Activated CD8-positive, alpha-beta memory T cell treated with anti-CD3 and anti-CD28 coated beads for 48 hours (primary cell): Measurements from ENCODE around the gene NFIC.
"Not testable (repeated sequence)": the region's sequence is repeated elsewhere in the genome, so short reads cannot be mapped to it uniquely, and the experiment has no call there.

Source experiments
- DNase-seq, 3 experiments: peaks; one replicate each; pipeline ENCODE4 v3.0.0-alpha.2; 2020; ENCODE audit warnings: low read depth in 2 of 3, low spot score in 2 of 3

NFIC gene

DNA sequence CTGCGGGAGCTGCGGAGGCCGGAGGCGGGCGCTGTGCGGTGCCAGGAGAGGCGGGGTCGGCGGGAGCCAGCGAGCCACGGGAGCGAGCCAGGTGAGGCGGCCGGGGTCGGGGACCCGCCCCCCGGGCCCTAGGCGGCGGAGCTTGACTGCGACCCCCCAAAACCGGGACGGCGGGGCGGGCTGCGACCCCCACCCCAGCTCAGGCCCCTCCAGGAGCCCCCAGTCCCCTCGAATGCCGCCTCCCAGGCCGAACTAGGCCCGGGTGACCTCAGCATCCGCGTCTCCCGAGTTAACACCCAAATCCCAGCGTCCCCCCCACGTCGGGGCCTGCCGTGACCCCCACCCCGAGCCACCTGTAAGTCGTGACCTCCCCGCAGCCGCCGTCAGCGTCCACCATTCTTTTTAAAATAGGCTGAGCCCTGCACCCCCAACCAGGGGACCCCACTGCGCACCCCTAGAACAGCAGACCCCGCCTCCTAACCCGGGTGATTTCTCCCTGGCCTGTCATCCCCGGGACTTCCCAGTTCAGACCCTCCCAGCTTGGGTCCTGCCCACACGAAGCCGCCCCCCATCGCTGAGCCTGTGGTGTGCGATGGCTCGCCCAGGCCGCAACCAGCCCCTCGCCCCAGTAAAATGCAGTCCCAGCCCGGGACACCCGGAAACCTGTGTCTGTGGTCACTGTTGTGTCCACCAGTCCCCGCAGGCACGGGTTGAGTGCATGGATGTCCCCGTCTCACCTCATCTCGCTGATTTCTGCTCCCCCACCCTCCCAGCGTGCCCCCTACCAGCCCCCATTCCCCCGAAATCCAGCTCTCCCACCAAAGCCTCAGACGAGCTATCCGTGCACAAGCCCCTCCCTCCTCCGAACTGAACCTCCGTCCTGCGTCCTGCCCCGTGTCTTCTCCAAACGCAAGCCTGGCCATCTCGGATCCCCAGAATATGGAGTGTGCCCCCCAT lies 140.3 kb downstream of the NFIC start:
- DNase-seq: no peak

GRCh38 chr19:3507371-3508120 lies 141.2 kb downstream of the NFIC start:
- DNase-seq: no peak

DNA sequence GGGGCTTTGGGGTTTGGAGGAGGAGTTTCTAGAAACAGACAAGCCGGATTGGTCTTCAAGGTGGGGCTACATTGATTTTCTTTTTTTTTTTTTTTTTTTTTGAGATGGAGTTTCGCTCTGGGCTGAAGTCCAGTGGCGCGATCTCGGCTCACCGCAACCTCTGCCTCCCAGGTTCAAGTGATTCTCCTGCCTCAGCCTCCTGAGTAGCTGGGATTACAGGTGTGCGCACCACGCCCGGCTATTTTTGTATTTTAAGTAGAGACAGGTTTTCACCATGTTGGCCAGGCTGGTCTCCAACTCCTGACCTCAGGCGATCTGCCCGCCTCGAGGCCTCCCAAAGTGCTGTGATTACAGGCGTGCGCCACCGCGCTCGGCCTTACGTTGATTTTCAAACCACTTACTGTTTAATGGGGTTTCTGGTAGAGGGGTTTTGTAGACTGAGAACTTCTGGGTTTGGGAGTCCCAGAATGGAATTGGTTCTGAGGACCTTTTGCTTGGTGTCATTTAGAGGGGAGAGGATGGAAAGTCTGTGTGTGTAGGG lies 141.8 kb downstream of the NFIC start:
- DNase-seq: not testable (repeated sequence)

GRCh38 chr19:3508771-3509535 lies 142.6 kb downstream of the NFIC start:
- DNase-seq: no peak

GRCh38 chr19:3509566-3509989 lies 143.2 kb downstream of the NFIC start:
- DNase-seq: no peak

DNA sequence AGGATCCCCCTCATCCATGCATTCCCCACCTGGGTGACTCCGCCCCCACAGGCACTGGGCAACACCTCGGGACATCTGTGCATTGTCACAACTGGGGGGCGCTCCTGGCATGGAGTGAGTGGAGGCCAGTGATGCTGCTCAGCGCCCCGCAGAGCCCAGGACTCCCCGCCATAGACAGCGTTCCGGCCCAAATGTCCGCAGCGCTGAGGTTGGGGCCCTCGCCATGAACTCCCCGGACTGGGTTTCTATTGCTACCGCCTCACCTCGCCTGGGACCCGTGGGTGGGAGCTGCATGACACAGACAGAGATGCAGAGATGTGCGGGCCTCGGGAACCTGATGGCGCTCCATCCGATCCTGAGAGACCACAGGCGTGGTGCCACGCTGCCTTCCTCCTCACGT lies 144.3 kb downstream of the NFIC start:
- no peak for DNase-seq

DNA sequence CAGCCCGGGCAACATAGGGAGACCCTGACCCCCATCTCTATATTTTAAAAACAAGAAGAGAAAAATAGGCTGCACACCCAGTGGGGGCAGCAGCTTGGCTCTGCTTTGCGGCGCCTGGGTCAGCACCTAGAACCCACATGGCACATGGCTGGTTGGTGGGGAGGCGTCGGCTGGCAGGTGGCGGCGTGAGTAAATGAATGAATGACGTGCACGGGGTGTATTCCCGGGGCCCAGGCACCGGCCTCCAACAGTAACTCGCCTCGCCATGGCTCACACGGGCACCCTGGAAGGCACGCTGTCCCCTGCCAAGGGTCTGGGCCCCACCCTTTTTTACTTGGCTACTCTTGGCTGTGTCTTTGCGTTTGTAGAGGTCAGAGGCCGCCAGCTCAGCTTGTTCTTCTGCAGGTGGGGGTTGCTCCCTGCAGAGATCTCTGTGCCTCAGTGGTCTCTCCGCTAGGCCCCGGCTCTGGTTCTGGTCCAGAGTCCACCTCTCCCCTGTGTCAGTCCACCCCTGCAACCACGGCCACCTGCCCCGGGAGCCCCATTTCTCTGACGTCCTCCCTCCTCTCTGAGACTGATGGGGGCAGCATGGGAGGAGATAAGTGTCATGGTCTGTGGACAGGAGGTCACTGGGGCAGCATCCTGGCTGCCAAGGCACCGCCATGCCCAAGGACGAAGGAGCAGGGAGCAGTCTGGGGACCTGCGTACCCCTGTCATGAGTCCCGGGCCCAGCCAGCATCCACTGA lies 145.3 kb downstream of the NFIC start:
- no peak for DNase-seq

GRCh38 chr19:3512562-3513228 lies 146.3 kb downstream of the NFIC start:
- no peak for DNase-seq

- DNase-seq: no peak
These were observed 147.1 kb downstream of the NFIC start for GRCh38 chr19:3513229-3514140.

- DNase-seq: no peak
These were observed 148.5 kb downstream of the NFIC start for GRCh38 chr19:3514930-3515329.

DNA sequence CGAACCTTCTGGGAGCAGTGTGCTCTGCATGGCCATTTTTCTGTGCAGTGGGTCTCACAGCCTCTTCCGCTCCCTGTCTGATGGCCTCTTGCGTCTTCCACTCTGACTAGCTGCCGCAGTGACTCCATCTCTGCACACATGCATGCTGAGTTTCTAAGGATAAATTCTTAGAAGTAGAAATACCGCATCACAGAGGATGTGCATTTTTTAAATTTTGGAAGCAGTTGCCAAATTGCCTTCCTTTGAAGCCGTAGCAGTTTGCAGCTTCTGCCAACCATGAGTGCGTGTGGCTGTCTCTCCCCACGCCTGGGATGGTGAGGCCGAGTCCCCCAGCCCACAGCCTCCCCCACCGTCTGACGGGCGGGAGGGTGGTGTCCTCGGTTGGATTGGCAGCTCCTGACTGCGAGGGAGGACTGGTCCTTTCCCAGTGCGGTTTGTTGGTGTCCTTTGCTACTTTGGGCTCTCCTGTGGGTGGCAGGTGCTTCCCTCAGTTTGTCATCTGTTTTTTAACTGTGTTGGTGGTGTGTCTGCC lies 149.6 kb downstream of the NFIC start:
- DNase-seq: no peak

DNA sequence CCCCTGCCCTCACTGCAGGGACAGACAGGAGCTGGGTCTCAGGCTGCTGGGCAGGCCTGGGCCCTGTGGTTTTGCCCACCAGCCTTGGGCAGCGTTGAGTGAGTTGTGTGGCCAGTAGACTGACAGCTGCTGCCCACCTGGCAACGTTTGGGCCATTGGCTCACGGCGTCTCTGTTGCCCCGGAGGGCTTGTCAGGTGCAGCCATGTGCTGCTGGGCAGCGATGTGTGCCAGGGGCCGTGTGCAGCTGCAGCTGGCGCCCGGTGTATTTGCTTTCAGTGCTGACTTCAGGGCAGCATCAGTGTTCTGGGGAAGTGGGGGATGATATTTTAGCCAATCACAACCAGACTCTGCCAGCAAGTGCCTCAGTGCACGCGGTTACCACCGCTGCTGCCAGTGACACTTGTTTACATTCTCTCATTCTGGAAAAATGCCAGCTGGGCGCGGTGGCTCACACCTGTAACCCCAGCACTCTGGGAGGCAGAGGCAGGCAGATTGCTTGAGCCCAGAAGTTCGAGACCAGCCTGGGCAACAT lies 150.4 kb downstream of the NFIC start:
- DNase-seq: no peak

DNA sequence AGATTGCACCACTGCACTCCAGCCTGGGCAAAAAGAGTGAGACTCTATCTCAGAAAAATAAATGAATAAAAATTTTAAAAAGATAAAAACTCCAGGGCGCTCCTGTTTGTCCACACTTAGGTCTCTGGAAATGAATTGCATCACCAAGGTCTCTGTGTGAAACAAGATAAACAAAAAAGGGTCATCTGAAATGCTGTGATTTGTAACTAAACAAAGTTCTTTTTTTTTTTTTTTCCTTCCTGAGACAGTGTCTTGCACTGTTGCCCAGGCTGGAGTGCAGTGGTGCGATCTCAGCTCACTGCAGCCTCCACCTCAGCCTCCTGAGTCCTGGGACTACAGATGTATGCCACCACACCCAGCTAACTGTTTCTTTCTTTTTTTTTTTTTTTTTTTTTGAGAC lies 151.3 kb downstream of the NFIC start:
- DNase-seq: no peak

DNA sequence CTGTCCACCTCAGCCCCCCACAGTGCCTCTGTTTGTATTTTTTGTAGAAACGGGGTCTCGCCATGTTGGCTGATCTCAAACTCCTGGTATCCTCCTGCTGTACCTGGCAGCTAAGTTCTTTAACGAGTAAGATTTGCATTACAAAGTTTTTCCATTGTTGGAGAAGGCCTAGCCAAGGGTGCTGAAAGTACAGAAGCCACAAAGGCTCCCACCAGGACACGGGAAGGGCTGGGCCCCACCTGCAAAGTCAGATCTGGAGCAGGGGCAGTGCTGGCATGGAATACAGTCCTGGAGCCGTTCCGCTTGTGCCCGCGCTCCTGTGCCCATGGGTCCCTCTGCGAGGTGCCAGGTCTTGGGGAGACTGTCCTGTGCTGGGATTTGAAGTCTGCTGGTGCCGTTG lies 151.9 kb downstream of the NFIC start:
- no peak for DNase-seq

- DNase-seq: no peak
These were observed 152.3 kb downstream of the NFIC start for GRCh38 chr19:3518659-3519058.
